H1 (cell line): ENCODE results near the gene NEU4. TPM values are rescaled to one million over a fixed set of nuclear protein-coding genes. Genes with fewer than 3 reads are reported as not detected.

ENCODE experiments used
- CTCF ChIA-PET: fragments of 300-600 bp; sonication (Branson Sonifier 250); formaldehyde crosslinking; loops from one replicate; lab custom pipeline; 2021; ENCODE audit not compliant: partially characterized antibody; lab: Charles Lee
- POLR2A ChIA-PET: fragments of 300-600 bp; sonication (Branson Sonifier 250); formaldehyde crosslinking; loops from one replicate; lab custom pipeline; 2021; ENCODE audit warnings: inconsistent platforms; ENCODE audit not compliant: partially characterized antibody; lab: Charles Lee
- DNase-seq, 2 experiments: peaks; one replicate each; pipeline versions ENCODE4 v3.0.0 to v3.0.0-alpha.2; 2010 to 2022; ENCODE audit warnings: low spot score in 2 of 2, low read depth in 1 of 2, mixed read lengths in 1 of 2
- FAIRE-seq: peaks from 2 replicates; lab custom pipeline; 2011; peaks lifted over from hg19 to GRCh38; lab: Jason Lieb, UNC
- H2AFZ ChIP-seq: 2 replicates; pipeline ENCODE4 v1.8.1; 2012; ENCODE audit warnings: low read length, inconsistent platforms
- H2AK5ac ChIP-seq: 2 replicates; pipeline ENCODE4 v1.6.1; 2013; ENCODE audit warnings: low read depth, low read length
- H2BK120ac ChIP-seq: replicated peaks from 2 replicates; pipeline ENCODE3; 2013; ENCODE audit warnings: low read depth, low read length, inconsistent platforms
- H2BK12ac ChIP-seq: 2 replicates; pipeline ENCODE4 v1.6.1; 2013; ENCODE audit warnings: low read depth, low read length
- H2BK15ac ChIP-seq: 2 replicates; pipeline ENCODE4 v1.6.1; 2013; ENCODE audit warnings: low read length
- H2BK20ac ChIP-seq: 2 replicates; pipeline ENCODE4 v1.6.1; 2013; ENCODE audit warnings: low read length
- H2BK5ac ChIP-seq: 2 replicates; pipeline ENCODE4 v1.6.1; 2013; ENCODE audit warnings: low read depth, low read length
- H3K14ac ChIP-seq: 2 replicates; pipeline ENCODE4 v1.6.1; 2013; ENCODE audit warnings: inconsistent platforms; ENCODE audit not compliant: insufficient read length
- H3K18ac ChIP-seq: 2 replicates; pipeline ENCODE4 v1.6.1; 2013; ENCODE audit warnings: low read length; ENCODE audit errors: extremely low read depth
- H3K23ac ChIP-seq: 2 replicates; pipeline ENCODE4 v1.6.1; 2013; ENCODE audit warnings: inconsistent platforms; ENCODE audit not compliant: insufficient read length
- H3K23me2 ChIP-seq: 2 replicates; pipeline ENCODE4 v1.6.1; 2013; ENCODE audit warnings: low read depth, low read length
- H3K27ac ChIP-seq: 2 replicates; pipeline ENCODE4 v1.6.1; 2011; ENCODE audit warnings: low read depth, low read length, inconsistent platforms
- H3K27me3 ChIP-seq, 4 experiments: replicated peaks in 1 of 4; 1 replicate in 1 of 4; 2 replicates in 3 of 4; pipeline versions ENCODE4 v1.6.1 to v1.8.1; 2011 to 2013; ENCODE audit warnings: low read length in 3 of 4, mild to moderate bottlenecking in 3 of 4, inconsistent platforms in 2 of 4, mixed read lengths in 2 of 4, moderate library complexity in 1 of 4; ENCODE audit not compliant: control insufficient read depth in 3 of 4, insufficient read depth in 3 of 4; ENCODE audit errors: extremely low read depth in 1 of 4
- H3K36me3 ChIP-seq, 4 experiments: 2 replicates each; pipeline versions ENCODE4 v1.6.1 to v1.8.1; 2011 to 2013; ENCODE audit warnings: mild to moderate bottlenecking in 4 of 4, low read length in 3 of 4, moderate library complexity in 2 of 4, control low read depth in 1 of 4, inconsistent platforms in 1 of 4; ENCODE audit not compliant: insufficient read depth in 4 of 4, control insufficient read depth in 2 of 4
- H3K4ac ChIP-seq: replicated peaks from 2 replicates; pipeline ENCODE3; 2013; ENCODE audit warnings: low read length, low read depth, mixed read lengths, inconsistent platforms; ENCODE audit not compliant: insufficient read length
- H3K4me1 ChIP-seq, 4 experiments: replicated peaks in 1 of 4; 1 replicate in 1 of 4; 2 replicates in 3 of 4; pipeline versions ENCODE4 v1.6.1 to v1.8.1; 2011 to 2013; ENCODE audit warnings: low read length in 3 of 4, inconsistent platforms in 2 of 4, mixed read lengths in 1 of 4; ENCODE audit not compliant: insufficient read depth in 4 of 4, control insufficient read depth in 3 of 4
- H3K4me2 ChIP-seq, 2 experiments: 2 replicates each; pipeline versions ENCODE4 v1.6.1 to v1.8.1; 2011 to 2013; ENCODE audit warnings: low read depth in 2 of 2, low read length in 2 of 2, control low read depth in 1 of 2, inconsistent platforms in 1 of 2, mild to moderate bottlenecking in 1 of 2; ENCODE audit not compliant: insufficient read depth in 1 of 2
- H3K4me3 ChIP-seq, 4 experiments: fragments of 200-600, 300-600 bp in 1 of 4; sonication (generic), shearing (Covaris generic), sonication (Bioruptor Twin) in 1 of 4; 2 replicates each; pipeline versions ENCODE4 v1.5.1 to v1.8.1; 2011 to 2016; ENCODE audit warnings: low read length in 4 of 4, low read depth in 3 of 4, control low read depth in 2 of 4, inconsistent platforms in 2 of 4, mild to moderate bottlenecking in 2 of 4, mixed read lengths in 1 of 4, moderate library complexity in 1 of 4; ENCODE audit not compliant: insufficient read depth in 2 of 4; ENCODE audit errors: extremely low read depth in 1 of 4
- H3K56ac ChIP-seq: replicated peaks from 2 replicates; pipeline ENCODE3; 2013; ENCODE audit warnings: low read depth, mild to moderate bottlenecking, mixed read lengths, low read length, inconsistent platforms; ENCODE audit not compliant: insufficient read length
- H3K79me1 ChIP-seq: 2 replicates; pipeline ENCODE4 v1.6.1; 2013; ENCODE audit warnings: low read depth, low read length, control low read depth
- H3K79me2 ChIP-seq, 2 experiments: 2 replicates each; pipeline versions ENCODE4 v1.6.1 to v1.8.1; 2012 to 2013; ENCODE audit warnings: low read length in 2 of 2, mild to moderate bottlenecking in 2 of 2, inconsistent platforms in 1 of 2; ENCODE audit not compliant: insufficient read depth in 2 of 2, control insufficient read depth in 1 of 2
- H3K9ac ChIP-seq, 4 experiments: replicated peaks in 1 of 4; 1 replicate in 1 of 4; 2 replicates in 3 of 4; pipeline versions ENCODE4 v1.6.1 to v1.8.1; 2011 to 2013; ENCODE audit warnings: low read depth in 3 of 4, low read length in 3 of 4, control low read depth in 2 of 4, mild to moderate bottlenecking in 2 of 4, moderate library complexity in 2 of 4, inconsistent platforms in 1 of 4; ENCODE audit errors: extremely low read depth in 1 of 4
- H3K9me3 ChIP-seq, 2 experiments: 2 replicates each; pipeline versions ENCODE4 v1.6.1 to v1.8.1; 2012 to 2013; ENCODE audit warnings: mild to moderate bottlenecking in 2 of 2, moderate library complexity in 2 of 2, control low read depth in 1 of 2, inconsistent platforms in 1 of 2, low read depth in 1 of 2, low read length in 1 of 2, mixed read lengths in 1 of 2; ENCODE audit not compliant: insufficient read depth in 2 of 2
- H4K20me1 ChIP-seq, 2 experiments: replicated peaks in 1 of 2; 2 replicates each; pipeline versions ENCODE3 to v1.8.1; 2011 to 2013; ENCODE audit warnings: inconsistent platforms in 2 of 2, low read length in 2 of 2, mild to moderate bottlenecking in 1 of 2; ENCODE audit not compliant: insufficient read depth in 2 of 2, control insufficient read depth in 1 of 2
- H4K5ac ChIP-seq: 2 replicates; pipeline ENCODE4 v1.6.1; 2013; ENCODE audit warnings: low read length, low read depth, mixed read lengths, inconsistent platforms; ENCODE audit not compliant: insufficient read length
- H4K8ac ChIP-seq: 2 replicates; pipeline ENCODE4 v1.8.0; 2013; ENCODE audit warnings: mild to moderate bottlenecking, moderate library complexity, low read length, inconsistent platforms; ENCODE audit not compliant: insufficient read depth; ENCODE audit errors: extremely low read depth
- H4K91ac ChIP-seq: replicated peaks from 2 replicates; pipeline ENCODE3; 2013; ENCODE audit warnings: low read length, mixed read lengths, inconsistent platforms; ENCODE audit not compliant: insufficient read length
- ASH2L ChIP-seq: fragments of 200-600, 300-600 bp; sonication (generic); IDR thresholded peaks from one replicate; pipeline ENCODE4 v1.7.1; 2017; ENCODE audit warnings: low read length
- CBX5 ChIP-seq: fragments of 300-800, 300-1000 bp; sonication (generic); IDR thresholded peaks from 2 replicates; pipeline ENCODE4 v1.7.1; 2016; ENCODE audit warnings: antibody characterized with exemption, low read length, low read depth
- CHD1 ChIP-seq: IDR thresholded peaks from 2 replicates; pipeline ENCODE4 v1.6.1; 2012; ENCODE audit warnings: low read depth, low read length, improper control_type of control experiment
- CHD2 ChIP-seq: IDR thresholded peaks from 2 replicates; pipeline ENCODE4 v1.6.1; 2012; ENCODE audit warnings: low read length, improper control_type of control experiment
- EGR1 ChIP-seq: IDR thresholded peaks from 2 replicates; pipeline ENCODE4 v1.6.1; 2011; ENCODE audit warnings: low read depth, low read length, borderline replicate concordance
- EZH2 ChIP-seq: fragments of 200-600 bp; sonication (generic); IDR thresholded peaks from 2 replicates; pipeline ENCODE4 v1.7.1; 2012; ENCODE audit warnings: low read depth, mild to moderate bottlenecking, moderate library complexity, low read length, inconsistent platforms; ENCODE audit not compliant: severe bottlenecking
- KDM5A ChIP-seq: fragments of 200-600 bp; IDR thresholded peaks from 2 replicates; pipeline ENCODE4 v1.7.1; 2012; ENCODE audit warnings: mild to moderate bottlenecking, low read length, inconsistent platforms, mixed read lengths
- PHF8 ChIP-seq: fragments of 200-600 bp; sonication (generic); conservative IDR thresholded peaks from 2 replicates; pipeline ENCODE4 v1.7.1; 2012; ENCODE audit warnings: low read depth, mild to moderate bottlenecking, inconsistent platforms, low read length, moderate library complexity
- RNF2 ChIP-seq: fragments of 200-900, 300-1000 bp; sonication (generic); IDR thresholded peaks from 2 replicates; pipeline ENCODE4 v1.7.1; 2016; ENCODE audit warnings: borderline replicate concordance, low read depth, mild to moderate bottlenecking, antibody characterized with exemption, low read length; ENCODE audit not compliant: poor library complexity, severe bottlenecking; ENCODE audit errors: missing control alignments
- RXRA ChIP-seq: IDR thresholded peaks from 2 replicates; pipeline ENCODE4 v1.6.1; 2011; ENCODE audit warnings: low read depth, mild to moderate bottlenecking, low read length, moderate library complexity; ENCODE audit not compliant: insufficient read depth
- SUZ12 ChIP-seq: fragments of 200-600 bp; sonication (generic); IDR thresholded peaks from 2 replicates; pipeline ENCODE4 v1.6.1; 2012; ENCODE audit warnings: mild to moderate bottlenecking, inconsistent platforms, low read length, moderate library complexity, mixed read lengths
- TAF1 ChIP-seq: IDR thresholded peaks from 2 replicates; pipeline ENCODE4 v1.6.1; 2011; ENCODE audit warnings: mild to moderate bottlenecking, low read depth, low read length
- WGBS, 2 experiments: shearing (Covaris generic) in 1 of 2; methylation state at CpG; one replicate each; pipeline versions ENCODE4 v1.1.6 to v1.1.7; 2013 to 2015; ENCODE audit warnings: low lambda C conversion rate in 2 of 2, mixed read lengths in 2 of 2, inconsistent platforms in 1 of 2, low coverage in 1 of 2, missing lambda C conversion rate in 1 of 2; ENCODE audit not compliant: insufficient replicate concordance in 2 of 2, insufficient coverage in 1 of 2, insufficient read length in 1 of 2; ENCODE audit errors: extremely low coverage in 1 of 2, missing lambda C conversion rate in 1 of 2; 5-methylcytosine and 5-hydroxymethylcytosine counted together
- polyA plus RNA-seq, 7 experiments: library from polyadenylated mRNA; depleted of rRNA in 3 of 7; stranded (reverse) in 5 of 7; unstranded in 2 of 7; fragments of >200 nt in 5 of 7; fragments of 200-250 nt in 2 of 7; gene quantifications; 1 replicate in 5 of 7; 2 replicates in 1 of 7; 4 replicates in 1 of 7; pipeline versions ENCODE4 v1.2.1 to v1.2.3, GENCODE V29; 2011 to 2013; ENCODE audit warnings: missing spikeins in 2 of 7, mixed read lengths in 2 of 7
- total RNA-seq: library from RNA; stranded (reverse); fragmentation: NEBNext Ultra II Directional; extraction: Animal tissue kit (Norgen Biotek cat#: 25700); gene quantifications from 2 replicates; pipeline ENCODE4 v1.2.1, GENCODE V29; 2021
- TF ChIP-seq, protein P1 (sequence below): IDR thresholded peaks from 2 replicates; pipeline ENCODE4 v1.6.1; 2011; ENCODE audit warnings: low read depth, mild to moderate bottlenecking, low read length; ENCODE audit not compliant: insufficient read depth

NEU4 gene
- total and polyA plus RNA-seq, 2 of the 8 experiments (the other 6 are each of a cell fraction or from before 2014, with no cell fraction given), result 0.32 to 0.50 TPM

DNA sequence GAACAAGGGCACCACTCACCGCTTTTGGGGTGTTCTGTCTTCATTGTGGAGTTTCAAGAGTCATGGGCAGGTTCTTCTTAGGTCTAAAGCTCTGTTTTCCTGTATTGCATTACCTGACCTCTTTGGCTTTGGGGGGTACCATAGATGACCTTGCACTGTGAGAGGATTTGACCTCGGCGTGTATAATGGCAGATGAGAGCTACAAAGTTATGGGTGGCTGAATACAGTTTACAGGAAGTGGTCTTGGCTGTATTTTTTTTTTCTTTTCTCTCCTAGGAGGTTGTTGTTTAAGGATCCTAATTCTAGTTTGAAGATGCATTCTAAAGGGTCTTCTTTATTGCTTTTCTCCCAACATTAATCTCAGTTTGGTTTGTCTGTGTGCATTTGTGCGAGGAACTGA lies 20.9 kb upstream of the NEU4 start:
- Histone ChIP-seq H4K91ac (no peak overlapping the region), H2BK12ac (no peak overlapping the region), H4K8ac (no peak overlapping the region), H3K23me2 (no peaks in the 10 kb centered on the region), H3K4ac (no peak overlapping the region), H3K36me3 (no peaks in the 10 kb centered on the region), H2BK120ac (no peak overlapping the region), H3K9ac (no peak overlapping the region), H3K14ac (no peak overlapping the region), H3K4me3 (no peak overlapping the region), H3K79me2 (no peaks in the 10 kb centered on the region), H2BK5ac (no peak overlapping the region), H2AFZ (no peak overlapping the region), H3K4me1 (no peaks in the 10 kb centered on the region), H3K18ac (no peak overlapping the region), H3K27me3 (no peaks in the 10 kb centered on the region), H4K5ac (no peak overlapping the region), H3K9me3 (peaks cover 31 to 33% of the 10 kb centered on the region in 2 experiments), H3K56ac (no peak overlapping the region), H4K20me1 (no peaks in the 10 kb centered on the region), H2AK5ac (no peak overlapping the region), H3K79me1 (no peaks in the 10 kb centered on the region), H2BK20ac (no peak overlapping the region), H3K27ac (no peak overlapping the region), H3K4me2 (no peak overlapping the region), H3K23ac (no peak overlapping the region), H2BK15ac (no peak overlapping the region)
- FAIRE-seq, result no peak
- DNase-seq, result no peak
- TF ChIP-seq RNF2 (no peak), EZH2 (no peak), CBX5 (no peak), CHD2 (no peak), CHD1 (no peak), ASH2L (no peak), RXRA (no peak), SUZ12 (no peak), KDM5A (no peak), PHF8 (no peak), TAF1 (no peak), EGR1 (no peak)
- TF ChIP-seq, protein P1, sequence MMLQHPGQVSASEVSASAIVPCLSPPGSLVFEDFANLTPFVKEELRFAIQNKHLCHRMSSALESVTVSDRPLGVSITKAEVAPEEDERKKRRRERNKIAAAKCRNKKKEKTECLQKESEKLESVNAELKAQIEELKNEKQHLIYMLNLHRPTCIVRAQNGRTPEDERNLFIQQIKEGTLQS, result no peak
- CTCF ChIA-PET, result interaction anchor here (0.6 kb wide), 1 partner anchor 9 kb away, joined by 3 read pairs; no protein-coding TSS in a partner anchor
- WGBS, 2 experiments, result 92% methylated on average over 4 of the region's 4 CpGs; no CpG with 5 or more reads in 1 of the 2 experiments
- POLR2A ChIA-PET, result no interaction called here
